Measurements from ENCODE around the gene ATG13.

GRCh38 chr11:46712874-46713576 lies 95.7 kb downstream of the ATG13 start:
- TF ChIP-seq YY1 (IDR thresholded peaks at IDR 0.05) = no peak
- no peak for TF ChIP-seq MAX (IDR thresholded peaks at IDR 0.05)
- TF ChIP-seq JUND (IDR thresholded peaks at IDR 0.05) = no peak
- no peak for TF ChIP-seq CTCF (IDR thresholded peaks at IDR 0.05; ENCODE audit: low read depth, low read length, missing input control)
- no peak for TF ChIP-seq TAF1 (conservative IDR thresholded peaks at IDR 0.05)
- TF ChIP-seq NR2F2 (IDR thresholded peaks at IDR 0.05) = no peak
- no peak for TF ChIP-seq ATF3 (IDR thresholded peaks at IDR 0.05)
- TF ChIP-seq FOXA1 (IDR thresholded peaks at IDR 0.05) = no peak

All from liver (tissue), 3 donors.